Breast epithelium (tissue), 3 donors: ENCODE data around the gene SMC5.

Experiments used
- POLR2A ChIP-seq: fragments of 450-650 bp; IDR thresholded peaks from one replicate; pipeline ENCODE4 v1.6.1; 2016; ENCODE audit warnings: antibody characterized with exemption, mild to moderate bottlenecking, moderate library complexity
- TF ChIP-seq, protein P1 (sequence below), 3 donors: fragments of 450-650 bp; IDR thresholded peaks; one replicate each; pipeline ENCODE4 v1.5.1; 2016 to 2017; ENCODE audit warnings: antibody characterized with exemption in 3 of 3, mild to moderate bottlenecking in 3 of 3, moderate library complexity in 3 of 3

DNA sequence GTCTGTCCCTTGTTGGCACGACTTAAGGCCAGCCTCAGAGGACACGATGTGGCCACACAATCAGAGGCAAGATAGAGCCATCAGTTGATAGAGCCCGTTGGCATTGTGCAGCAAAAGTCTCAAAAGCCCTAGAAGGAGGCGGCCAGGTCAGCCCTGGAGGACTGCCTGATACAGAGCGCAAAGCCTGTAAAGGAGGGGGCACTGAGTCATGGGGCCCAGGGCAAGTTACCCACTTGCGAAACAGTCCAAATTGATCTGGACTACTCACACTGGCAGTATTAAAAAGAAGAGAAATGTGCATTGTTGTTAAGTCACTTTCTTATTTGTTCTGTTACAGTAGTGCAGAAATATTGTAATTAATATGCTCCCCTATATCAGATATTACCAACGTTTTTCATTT, 104.2 kb downstream of the SMC5 start:
- TF ChIP-seq, protein P1, sequence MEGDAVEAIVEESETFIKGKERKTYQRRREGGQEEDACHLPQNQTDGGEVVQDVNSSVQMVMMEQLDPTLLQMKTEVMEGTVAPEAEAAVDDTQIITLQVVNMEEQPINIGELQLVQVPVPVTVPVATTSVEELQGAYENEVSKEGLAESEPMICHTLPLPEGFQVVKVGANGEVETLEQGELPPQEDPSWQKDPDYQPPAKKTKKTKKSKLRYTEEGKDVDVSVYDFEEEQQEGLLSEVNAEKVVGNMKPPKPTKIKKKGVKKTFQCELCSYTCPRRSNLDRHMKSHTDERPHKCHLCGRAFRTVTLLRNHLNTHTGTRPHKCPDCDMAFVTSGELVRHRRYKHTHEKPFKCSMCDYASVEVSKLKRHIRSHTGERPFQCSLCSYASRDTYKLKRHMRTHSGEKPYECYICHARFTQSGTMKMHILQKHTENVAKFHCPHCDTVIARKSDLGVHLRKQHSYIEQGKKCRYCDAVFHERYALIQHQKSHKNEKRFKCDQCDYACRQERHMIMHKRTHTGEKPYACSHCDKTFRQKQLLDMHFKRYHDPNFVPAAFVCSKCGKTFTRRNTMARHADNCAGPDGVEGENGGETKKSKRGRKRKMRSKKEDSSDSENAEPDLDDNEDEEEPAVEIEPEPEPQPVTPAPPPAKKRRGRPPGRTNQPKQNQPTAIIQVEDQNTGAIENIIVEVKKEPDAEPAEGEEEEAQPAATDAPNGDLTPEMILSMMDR (IDR thresholded peaks at IDR 0.05) = no peak
- TF ChIP-seq POLR2A = no peak
